Measurements from ENCODE around the gene NEXMIF. TPM values are rescaled to one million over a fixed set of nuclear protein-coding genes. Genes with fewer than 3 reads are reported as not detected.
"Not testable (repeated sequence)": the region's sequence is repeated elsewhere in the genome, so short reads cannot be mapped to it uniquely, and the experiment has no call there.

The NEXMIF gene
- total RNA-seq, 1 donor from 2014 or later: 1.9 TPM

- TF ChIP-seq CTCF (conservative IDR thresholded peaks at IDR 0.05): no peak
- no peak for DNase-seq (ENCODE audit: low read depth, low spot score)
- Mint-ChIP-seq H3K36me3 (ENCODE audit: low read depth) (no peaks in the 10 kb centered on the region), H3K4me1 (no peaks in the 10 kb centered on the region), H3K9me3 (peaks cover 5% of the 10 kb centered on the region), H3K27ac (ENCODE audit: unreplicated experiment) (no peak overlapping the region), H3K4me3 (no peak overlapping the region), H3K27me3 (ENCODE audit: low read depth) (no peaks in the 10 kb centered on the region)
Measured at GRCh38 chrX:74902806-74903205, 22.4 kb downstream of the NEXMIF start.

- Mint-ChIP-seq H3K4me3 (no peak overlapping the region), H3K27me3 (ENCODE audit: low read depth) (no peaks in the 10 kb centered on the region), H3K4me1 (no peaks in the 10 kb centered on the region), H3K27ac (ENCODE audit: unreplicated experiment) (no peak overlapping the region), H3K36me3 (ENCODE audit: low read depth) (no peaks in the 10 kb centered on the region), H3K9me3 (peaks cover 2% of the 10 kb centered on the region)
- no peak for TF ChIP-seq CTCF (conservative IDR thresholded peaks at IDR 0.05)
- DNase-seq (ENCODE audit: low read depth, low spot score): no peak
Measured at GRCh38 chrX:74892561-74892960, 32.7 kb downstream of the NEXMIF start.

- Mint-ChIP-seq H3K9me3 (peaks cover 5% of the 10 kb centered on the region), H3K36me3 (ENCODE audit: low read depth) (no peaks in the 10 kb centered on the region), H3K27ac (ENCODE audit: unreplicated experiment) (no peak overlapping the region), H3K4me1 (no peaks in the 10 kb centered on the region), H3K4me3 (no peak overlapping the region), H3K27me3 (ENCODE audit: low read depth) (no peaks in the 10 kb centered on the region)
- TF ChIP-seq CTCF (conservative IDR thresholded peaks at IDR 0.05): no peak
- no peak for DNase-seq (ENCODE audit: low read depth, low spot score)
Measured at GRCh38 chrX:74890676-74891430, 34.4 kb downstream of the NEXMIF start.

- not testable (repeated sequence) for DNase-seq (ENCODE audit: low read depth, low spot score); H3K4me3 Mint-ChIP-seq; H3K4me1 Mint-ChIP-seq; H3K36me3 Mint-ChIP-seq (ENCODE audit: low read depth); H3K9me3 Mint-ChIP-seq; H3K27ac Mint-ChIP-seq (ENCODE audit: unreplicated experiment); H3K27me3 Mint-ChIP-seq (ENCODE audit: low read depth)
Measured at GRCh38 chrX:74882383-74882782, 42.9 kb downstream of the NEXMIF start.

- Mint-ChIP-seq H3K27me3 (ENCODE audit: low read depth) (no peaks in the 10 kb centered on the region), H3K27ac (ENCODE audit: unreplicated experiment) (no peak overlapping the region), H3K36me3 (ENCODE audit: low read depth) (peaks cover 14% of the 10 kb centered on the region), H3K9me3 (peaks cover 24% of the 10 kb centered on the region), H3K4me1 (no peaks in the 10 kb centered on the region), H3K4me3 (no peak overlapping the region)
- no peak for DNase-seq (ENCODE audit: low read depth, low spot score)
- TF ChIP-seq CTCF (conservative IDR thresholded peaks at IDR 0.05): no peak
Measured at GRCh38 chrX:74865725-74866124, 59.5 kb downstream of the NEXMIF start.

- H3K27me3 Mint-ChIP-seq (ENCODE audit: low read depth): no peaks in the 10 kb centered on the region
- H3K4me1 Mint-ChIP-seq: no peaks in the 10 kb centered on the region
- DNase-seq (ENCODE audit: low read depth, low spot score): no peak
- TF ChIP-seq CTCF (conservative IDR thresholded peaks at IDR 0.05): no peak
- H3K4me3 Mint-ChIP-seq: no peak overlapping the region
- H3K27ac Mint-ChIP-seq (ENCODE audit: unreplicated experiment): no peak overlapping the region
- H3K36me3 Mint-ChIP-seq (ENCODE audit: low read depth): peaks cover 14% of the 10 kb centered on the region
- peaks cover 32% of the 10 kb centered on the region for H3K9me3 Mint-ChIP-seq
Measured at GRCh38 chrX:74853255-74853654, 72.0 kb downstream of the NEXMIF start.
